Naive thymus-derived CD4-positive, alpha-beta T cell (primary cell): ENCODE data around the gene DMAC2L. TPM values are rescaled to one million over a fixed set of nuclear protein-coding genes. Genes with fewer than 3 reads are reported as not detected.

Experiments
- ATAC-seq: fragments of 150-1000 bp; cut with Tn5 transposase; 2 replicates; pipeline ENCODE4 v1.10.0; 2021; ENCODE audit warnings: mild to moderate bottlenecking, moderate library complexity
- CTCF ChIA-PET: fragments of 350-600 bp; sonication (Branson Sonifier 250); formaldehyde crosslinking; loops from one replicate; lab custom pipeline; 2021; ENCODE audit warnings: antibody characterized with exemption; lab: Charles Lee
- POLR2A ChIA-PET: fragments of 350-600 bp; sonication (Branson Sonifier 250); formaldehyde crosslinking; loops from one replicate; lab custom pipeline; 2021; ENCODE audit warnings: antibody characterized with exemption, inconsistent platforms; lab: Charles Lee
- DNase-seq, 9 donors: peaks; one replicate each; pipeline versions ENCODE4 v3.0.0 to v3.0.0-alpha.2; 2020 to 2022; ENCODE audit warnings: mixed read lengths in 1 of 9
- H3K27ac ChIP-seq: one replicate; pipeline ENCODE4 v1.7.0; 2013; ENCODE audit warnings: mild to moderate bottlenecking, low read depth, low read length, moderate library complexity
- H3K27me3 ChIP-seq, 2 donors: one replicate each; pipeline ENCODE4 v1.7.0; 2013; ENCODE audit warnings: low read length in 2 of 2, mild to moderate bottlenecking in 2 of 2, moderate library complexity in 2 of 2; ENCODE audit not compliant: control insufficient read depth in 2 of 2, insufficient read depth in 2 of 2
- H3K36me3 ChIP-seq, 3 experiments: 1 replicate in 2 of 3; 2 replicates in 1 of 3; pipeline ENCODE4 v1.7.0; 2013; ENCODE audit warnings: low read length in 3 of 3, mild to moderate bottlenecking in 3 of 3, moderate library complexity in 1 of 3; ENCODE audit not compliant: insufficient read depth in 3 of 3, control insufficient read depth in 2 of 3
- H3K4me1 ChIP-seq, 2 donors: one replicate each; pipeline ENCODE4 v1.7.0; 2013; ENCODE audit warnings: low read length in 2 of 2, mild to moderate bottlenecking in 2 of 2, moderate library complexity in 1 of 2; ENCODE audit not compliant: control insufficient read depth in 2 of 2, insufficient read depth in 2 of 2
- H3K4me3 ChIP-seq: 2 replicates; pipeline ENCODE4 v1.7.0; 2013; ENCODE audit warnings: mild to moderate bottlenecking, low read length
- H3K9me3 ChIP-seq, 3 experiments: 1 replicate in 2 of 3; 2 replicates in 1 of 3; pipeline ENCODE4 v1.7.0; 2013; ENCODE audit warnings: low read length in 3 of 3; ENCODE audit not compliant: control insufficient read depth in 2 of 3
- H3K27ac Mint-ChIP-seq, 9 donors: one replicate each; pipeline ENCODE4 v1.8.0; 2020 to 2022; ENCODE audit warnings: mixed read lengths in 9 of 9, mild to moderate bottlenecking in 8 of 9, moderate library complexity in 5 of 9, inconsistent platforms in 2 of 9
- H3K27me3 Mint-ChIP-seq, 5 donors: one replicate each; pipeline ENCODE4 v1.8.0; 2021 to 2022; ENCODE audit warnings: mixed read lengths in 5 of 5, mild to moderate bottlenecking in 1 of 5
- H3K36me3 Mint-ChIP-seq, 5 donors: one replicate each; pipeline ENCODE4 v1.8.0; 2020 to 2022; ENCODE audit warnings: mixed read lengths in 5 of 5, mild to moderate bottlenecking in 3 of 5, inconsistent platforms in 1 of 5
- H3K4me1 Mint-ChIP-seq, 7 donors: one replicate each; pipeline ENCODE4 v1.8.0; 2020 to 2022; ENCODE audit warnings: mixed read lengths in 7 of 7, mild to moderate bottlenecking in 3 of 7, inconsistent platforms in 1 of 7
- H3K4me3 Mint-ChIP-seq, 10 donors: one replicate each; pipeline ENCODE4 v1.8.0; 2020 to 2022; ENCODE audit warnings: mild to moderate bottlenecking in 10 of 10, mixed read lengths in 10 of 10, moderate library complexity in 6 of 10, inconsistent platforms in 2 of 10
- H3K9me3 Mint-ChIP-seq, 11 donors: one replicate each; pipeline ENCODE4 v1.8.0; 2020 to 2022; ENCODE audit warnings: mixed read lengths in 11 of 11, mild to moderate bottlenecking in 4 of 11, inconsistent platforms in 1 of 11, moderate library complexity in 1 of 11
- intact Hi-C, 2 donors: fragments of 100-400 bp; cut with micrococcal nuclease; formaldehyde crosslinking; loops; one replicate each; pipeline ENCODE4 v1.15.1; 2023
- microRNA-seq: library from miRNA; unstranded; fragments of <30 nt; microRNA quantifications from one replicate; pipeline ENCODE4 v1.2.0, GENCODE V29; 2022; ENCODE audit warnings: borderline microRNAs expressed
- polyA plus RNA-seq, 2 donors: library from polyadenylated mRNA; unstranded; fragments of 300-500 nt; fragmentation: Illumina TruSeq; gene quantifications; one replicate each; pipeline ENCODE4 v1.2.3, GENCODE V29; 2021
- total RNA-seq, 6 experiments: library from RNA in 5 of 6; stranded (reverse) in 5 of 6; gene quantifications; 1 replicate in 5 of 6; 2 replicates in 1 of 6; pipeline ENCODE4 v1.2.3 and lab custom pipeline; 2021 to 2026

Gene DMAC2L
- total and polyA plus RNA-seq, 7 experiments from 2014 or later = 13.1 to 27.5 (median 16.7) TPM

- Mint-ChIP-seq H3K4me3 (no peak overlapping the region), H3K36me3 (peaks cover 0 to 12% (median 0%) of the 10 kb centered on the region in 5 donors), H3K27me3 (peaks cover 0 to 3% (median 0%) of the 10 kb centered on the region in 5 donors), H3K27ac (peak overlapping the region in 6 of 9 donors; percentile 2 to 39 (median 6)), H3K9me3 (peaks cover 0 to 10% (median 1%) of the 10 kb centered on the region in 11 donors), H3K4me1 (peaks cover 15 to 47% (median 24%) of the 10 kb centered on the region in 7 donors)
- DNase-seq (no peak), ATAC-seq (peak; percentile 18)
- intact Hi-C loops = no loop called here
- H3K9me3 ChIP-seq = no peaks in the 10 kb centered on the region
- H3K36me3 ChIP-seq = no peaks in the 10 kb centered on the region
- H3K27me3 ChIP-seq = no peaks in the 10 kb centered on the region
- H3K27ac ChIP-seq = no peak overlapping the region
- peaks cover 10 to 12% of the 10 kb centered on the region in 2 donors for H3K4me1 ChIP-seq
- H3K4me3 ChIP-seq = no peak overlapping the region
- POLR2A ChIA-PET = interaction anchor here (0.6 kb wide), 1 partner anchor 223 kb away, joined by 3 read pairs; no protein-coding TSS in a partner anchor
- CTCF ChIA-PET = no interaction called here
Measured at GRCh38 chr14:50366589-50366988, 54.5 kb downstream of the DMAC2L start.

- no peak overlapping the region for H3K4me3 Mint-ChIP-seq
- H3K27ac Mint-ChIP-seq = no peak overlapping the region
- Histone ChIP-seq H3K4me1 (no peaks in the 10 kb centered on the region), H3K27ac (no peak overlapping the region), H3K27me3 (no peaks in the 10 kb centered on the region), H3K36me3 (no peaks in the 10 kb centered on the region), H3K9me3 (no peaks in the 10 kb centered on the region), H3K4me3 (no peak overlapping the region)
- H3K27me3 Mint-ChIP-seq = peaks cover 0 to 18% (median 0%) of the 10 kb centered on the region in 5 donors
- peaks cover 0 to 5% (median 0%) of the 10 kb centered on the region in 11 donors for H3K9me3 Mint-ChIP-seq
- intact Hi-C loops = no loop called here
- ChIA-PET POLR2A (no interaction called here), CTCF (no interaction called here)
- H3K4me1 Mint-ChIP-seq = peaks cover 0 to 9% (median 5%) of the 10 kb centered on the region in 7 donors
- DNase-seq (no peak), ATAC-seq (no peak)
- H3K36me3 Mint-ChIP-seq = no peaks in the 10 kb centered on the region
Measured at GRCh38 chr14:50371546-50371945, 59.4 kb downstream of the DMAC2L start.

GRCh38 chr14:50373959-50374358 is 61.8 kb downstream of the DMAC2L start:
- Histone ChIP-seq H3K9me3 (no peaks in the 10 kb centered on the region), H3K4me3 (no peak overlapping the region), H3K36me3 (no peaks in the 10 kb centered on the region), H3K4me1 (no peaks in the 10 kb centered on the region), H3K27me3 (no peaks in the 10 kb centered on the region), H3K27ac (no peak overlapping the region)
- Mint-ChIP-seq H3K27me3 (peaks cover 0 to 18% (median 0%) of the 10 kb centered on the region in 5 donors), H3K4me3 (no peak overlapping the region), H3K27ac (no peak overlapping the region), H3K9me3 (peaks cover 0 to 5% (median 0%) of the 10 kb centered on the region in 11 donors), H3K4me1 (no peaks in the 10 kb centered on the region), H3K36me3 (no peaks in the 10 kb centered on the region)
- DNase-seq = no peak
- CTCF ChIA-PET = no interaction called here
- intact Hi-C loops = no loop called here
- POLR2A ChIA-PET = interaction anchor here (1.5 kb wide), 1 partner anchor 9 kb away, joined by 3 read pairs; no protein-coding TSS in a partner anchor
- no peak for ATAC-seq

- Mint-ChIP-seq H3K36me3 (no peaks in the 10 kb centered on the region), H3K27ac (no peak overlapping the region), H3K9me3 (peaks cover 0 to 1% (median 0%) of the 10 kb centered on the region in 11 donors), H3K4me3 (no peak overlapping the region), H3K4me1 (no peaks in the 10 kb centered on the region), H3K27me3 (peaks cover 0 to 15% (median 0%) of the 10 kb centered on the region in 5 donors)
- Histone ChIP-seq H3K27me3 (no peaks in the 10 kb centered on the region), H3K4me1 (no peaks in the 10 kb centered on the region), H3K9me3 (no peaks in the 10 kb centered on the region), H3K4me3 (no peak overlapping the region), H3K27ac (no peak overlapping the region), H3K36me3 (no peaks in the 10 kb centered on the region)
- ChIA-PET CTCF (no interaction called here), POLR2A (no interaction called here)
- intact Hi-C loops = no loop called here
- ATAC-seq (no peak), DNase-seq (no peak)
Measured at GRCh38 chr14:50375760-50376159, 63.6 kb downstream of the DMAC2L start.

Small RNA genes within 50 kb of the gene (microRNA-seq; reads per million reads assigned to microRNA genes)
- gene MIR4504 = not detected

Other genes starting within 250 kb of the DMAC2L start
- 10 to 100 TPM; 10.3 to 25.9 (median 17.4) TPM for gene VCPKMT, start 195.8 kb upstream of the DMAC2L start, total RNA-seq
- gene VCPKMT, start 195.8 kb upstream of the DMAC2L start, polyA plus RNA-seq = 10 to 100 TPM in 1 of 2 donors, 1 to 10 TPM in 1; 7.5 to 13.4 TPM
- gene SOS2, start 80.7 kb upstream of the DMAC2L start, total RNA-seq = 10 to 100 TPM; 19.7 to 49.6 (median 38.7) TPM
- gene SOS2, start 80.7 kb upstream of the DMAC2L start, polyA plus RNA-seq = 10 to 100 TPM; 10.2 to 11.6 TPM
- 10 to 100 TPM in 1 of 5 experiments, 1 to 10 TPM in 4; 3.7 to 10.1 (median 4.8) TPM for gene L2HGDH, start 95 bp upstream of the DMAC2L start, total RNA-seq
- 1 to 10 TPM; 3.0 to 5.3 TPM for gene L2HGDH, start 95 bp upstream of the DMAC2L start, polyA plus RNA-seq
- 10 to 100 TPM in 1 of 5 experiments, 1 to 10 TPM in 4; 2.6 to 14.8 (median 4.9) TPM for gene CDKL1, start 84.6 kb downstream of the DMAC2L start, total RNA-seq
- 1 to 10 TPM; 2.0 to 7.1 TPM for gene CDKL1, start 84.6 kb downstream of the DMAC2L start, polyA plus RNA-seq
- 10 to 100 TPM; 30.0 to 47.5 (median 35.1) TPM for gene MAP4K5, start 220.2 kb downstream of the DMAC2L start, total RNA-seq
- 10 to 100 TPM; 15.4 to 26.8 TPM for gene MAP4K5, start 220.2 kb downstream of the DMAC2L start, polyA plus RNA-seq
- gene ATL1, start 247.8 kb downstream of the DMAC2L start, total RNA-seq = 1 to 10 TPM; 1.4 to 4.2 (median 2.2) TPM
- 1 to 10 TPM; 3.8 to 4.1 TPM for gene ATL1, start 247.8 kb downstream of the DMAC2L start, polyA plus RNA-seq